IPS-20b (cell line): ENCODE measurements around the gene PRKAA2.

Source experiments
- H3K27ac ChIP-seq: one replicate; pipeline ENCODE4 v1.5.1; 2013; ENCODE audit warnings: low read length
- H3K27me3 ChIP-seq: 2 replicates; pipeline ENCODE4 v1.6.1; 2013; ENCODE audit warnings: mild to moderate bottlenecking, low read length, inconsistent platforms; ENCODE audit not compliant: insufficient read depth
- H3K36me3 ChIP-seq: 2 replicates; pipeline ENCODE4 v1.6.1; 2013; ENCODE audit warnings: low read depth, mild to moderate bottlenecking, inconsistent platforms, low read length, moderate library complexity; ENCODE audit not compliant: insufficient read depth
- H3K4me1 ChIP-seq: 2 replicates; pipeline ENCODE4 v1.6.1; 2013; ENCODE audit warnings: mild to moderate bottlenecking, control low read depth, inconsistent platforms, low read length, moderate library complexity; ENCODE audit not compliant: insufficient read depth
- H3K4me3 ChIP-seq: 2 replicates; pipeline ENCODE4 v1.5.1; 2013; ENCODE audit warnings: mild to moderate bottlenecking, low read length, inconsistent platforms
- H3K9ac ChIP-seq: 2 replicates; pipeline ENCODE4 v1.6.1; 2013; ENCODE audit warnings: low read depth, mild to moderate bottlenecking, inconsistent platforms, low read length, moderate library complexity
- H3K9me3 ChIP-seq: 2 replicates; pipeline ENCODE4 v1.6.1; 2013; ENCODE audit warnings: mild to moderate bottlenecking, low read depth, low read length, inconsistent platforms; ENCODE audit not compliant: insufficient read depth

PRKAA2 gene

GRCh38 chr1:56726706-56727105 is 81.6 kb downstream of the PRKAA2 start:
- no peak overlapping the region for H3K4me3 ChIP-seq
- no peaks in the 10 kb centered on the region for H3K36me3 ChIP-seq
- no peaks in the 10 kb centered on the region for H3K9me3 ChIP-seq
- H3K27ac ChIP-seq = no peak overlapping the region
- H3K4me1 ChIP-seq = no peaks in the 10 kb centered on the region
- H3K9ac ChIP-seq = no peak overlapping the region
- H3K27me3 ChIP-seq = no peaks in the 10 kb centered on the region

DNA sequence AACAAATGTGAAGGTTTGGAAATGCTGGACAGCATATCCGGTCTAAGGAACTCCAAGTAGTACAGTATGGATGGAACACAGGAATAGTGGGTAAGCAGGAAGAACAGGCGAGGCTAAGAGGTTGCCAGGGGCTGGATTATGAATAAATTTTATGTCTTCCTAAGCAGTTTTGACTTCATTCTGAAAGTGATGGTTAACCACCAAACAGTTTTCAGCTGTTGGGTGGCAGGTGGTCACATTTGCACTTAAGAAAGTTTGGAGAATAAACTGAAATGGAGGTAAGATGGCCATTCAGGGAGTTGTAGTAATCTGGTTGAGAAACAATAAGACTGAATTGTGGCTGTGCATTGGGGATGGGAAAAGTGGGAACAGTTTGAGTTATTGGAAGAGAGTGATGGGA is 83.8 kb downstream of the PRKAA2 start:
- no peaks in the 10 kb centered on the region for H3K36me3 ChIP-seq
- no peak overlapping the region for H3K27ac ChIP-seq
- no peak overlapping the region for H3K4me3 ChIP-seq
- no peak overlapping the region for H3K9ac ChIP-seq
- H3K4me1 ChIP-seq = no peaks in the 10 kb centered on the region
- H3K27me3 ChIP-seq = no peaks in the 10 kb centered on the region
- H3K9me3 ChIP-seq = no peaks in the 10 kb centered on the region

GRCh38 chr1:56745231-56745630 is 100.1 kb downstream of the PRKAA2 start:
- Histone ChIP-seq H3K27ac (no peak overlapping the region), H3K36me3 (no peaks in the 10 kb centered on the region), H3K27me3 (no peaks in the 10 kb centered on the region), H3K4me3 (no peak overlapping the region), H3K4me1 (no peaks in the 10 kb centered on the region), H3K9ac (no peak overlapping the region), H3K9me3 (no peaks in the 10 kb centered on the region)

- H3K9me3 ChIP-seq = no peaks in the 10 kb centered on the region
- H3K4me1 ChIP-seq = no peaks in the 10 kb centered on the region
- H3K36me3 ChIP-seq = no peaks in the 10 kb centered on the region
- no peak overlapping the region for H3K4me3 ChIP-seq
- no peak overlapping the region for H3K9ac ChIP-seq
- H3K27me3 ChIP-seq = no peaks in the 10 kb centered on the region
- H3K27ac ChIP-seq = no peak overlapping the region
These were observed 109.8 kb downstream of the PRKAA2 start for GRCh38 chr1:56754708-56755479.

DNA sequence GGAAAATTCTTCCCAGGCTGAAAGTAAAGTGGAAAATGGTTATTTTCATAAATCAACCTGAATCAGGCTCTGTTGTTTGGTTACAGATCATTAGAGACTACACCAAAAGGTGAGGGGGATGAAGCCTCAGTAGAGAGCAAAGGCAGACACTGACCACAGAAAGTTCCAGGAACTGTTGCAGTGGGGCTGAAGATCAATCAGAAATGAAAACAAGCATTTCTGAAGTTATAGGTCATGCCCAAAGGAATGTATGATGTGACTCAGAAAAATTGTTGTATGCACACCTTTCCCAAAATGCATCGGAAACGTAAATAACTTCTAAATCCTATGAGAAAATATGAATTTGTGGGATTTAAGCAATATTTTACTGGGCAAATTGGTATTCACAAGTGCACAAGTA is 110.8 kb downstream of the PRKAA2 start:
- Histone ChIP-seq H3K27ac (no peak overlapping the region), H3K9ac (no peak overlapping the region), H3K9me3 (no peaks in the 10 kb centered on the region), H3K27me3 (no peaks in the 10 kb centered on the region), H3K36me3 (no peaks in the 10 kb centered on the region), H3K4me1 (no peaks in the 10 kb centered on the region), H3K4me3 (no peak overlapping the region)

- no peak overlapping the region for H3K27ac ChIP-seq
- no peak overlapping the region for H3K4me3 ChIP-seq
- H3K27me3 ChIP-seq = no peaks in the 10 kb centered on the region
- H3K9ac ChIP-seq = no peak overlapping the region
- no peaks in the 10 kb centered on the region for H3K9me3 ChIP-seq
- no peaks in the 10 kb centered on the region for H3K36me3 ChIP-seq
- no peaks in the 10 kb centered on the region for H3K4me1 ChIP-seq
These were observed 113.0 kb downstream of the PRKAA2 start for GRCh38 chr1:56758135-56758534.

GRCh38 chr1:56758794-56759193 is 113.7 kb downstream of the PRKAA2 start:
- Histone ChIP-seq H3K36me3 (no peaks in the 10 kb centered on the region), H3K9me3 (no peaks in the 10 kb centered on the region), H3K27me3 (no peaks in the 10 kb centered on the region), H3K9ac (no peak overlapping the region), H3K4me3 (no peak overlapping the region), H3K27ac (no peak overlapping the region), H3K4me1 (no peaks in the 10 kb centered on the region)
